ENCODE data around the gene DAPK2.

DAPK2 gene

GRCh38 chr15:63877713-63878271 lies 168.5 kb downstream of the DAPK2 start:
- TF ChIP-seq TAF1 (IDR thresholded peaks at IDR 0.05; ENCODE audit: borderline replicate concordance, insufficient read depth, low read length), result no peak

GRCh38 chr15:63876085-63876662 lies 170.1 kb downstream of the DAPK2 start:
- TF ChIP-seq FOXP2 (optimal IDR thresholded peaks at IDR 0.05; ENCODE audit: borderline replicate concordance, extremely low read depth, extremely low read length, insufficient read depth) (no peak), TAF1 (IDR thresholded peaks at IDR 0.05; ENCODE audit: borderline replicate concordance, insufficient read depth, low read length) (no peak), POLR2AphosphoS5 (IDR thresholded peaks at IDR 0.05; ENCODE audit: low read depth, low read length) (no peak), REST (IDR thresholded peaks at IDR 0.05; ENCODE audit: insufficient read depth in 1 of 2, low read depth in 2 of 2, low read length in 2 of 2) (no peak), SIN3A (IDR thresholded peaks at IDR 0.05; ENCODE audit: borderline replicate concordance, insufficient read depth, low read length) (no peak)

GRCh38 chr15:63874616-63875015 lies 171.7 kb downstream of the DAPK2 start:
- TF ChIP-seq FOXP2 (optimal IDR thresholded peaks at IDR 0.05; ENCODE audit: borderline replicate concordance, extremely low read depth, extremely low read length, insufficient read depth) (no peak), POLR2AphosphoS5 (IDR thresholded peaks at IDR 0.05; ENCODE audit: low read depth, low read length) (no peak), REST (IDR thresholded peaks at IDR 0.05; ENCODE audit: insufficient read depth in 1 of 2, low read depth in 2 of 2, low read length in 2 of 2) (no peak), SIN3A (IDR thresholded peaks at IDR 0.05; ENCODE audit: borderline replicate concordance, insufficient read depth, low read length) (no peak), TAF1 (IDR thresholded peaks at IDR 0.05; ENCODE audit: borderline replicate concordance, insufficient read depth, low read length) (no peak)

GRCh38 chr15:63872759-63873510 lies 173.3 kb downstream of the DAPK2 start:
- TF ChIP-seq FOXP2 (optimal IDR thresholded peaks at IDR 0.05; ENCODE audit: borderline replicate concordance, extremely low read depth, extremely low read length, insufficient read depth) (no peak), POLR2AphosphoS5 (IDR thresholded peaks at IDR 0.05; ENCODE audit: low read depth, low read length) (no peak), REST (IDR thresholded peaks at IDR 0.05; ENCODE audit: insufficient read depth in 1 of 2, low read depth in 2 of 2, low read length in 2 of 2) (no peak), TAF1 (IDR thresholded peaks at IDR 0.05; ENCODE audit: borderline replicate concordance, insufficient read depth, low read length) (no peak), SIN3A (IDR thresholded peaks at IDR 0.05; ENCODE audit: borderline replicate concordance, insufficient read depth, low read length) (no peak)

GRCh38 chr15:63870487-63871209 lies 175.6 kb downstream of the DAPK2 start:
- TF ChIP-seq SIN3A (IDR thresholded peaks at IDR 0.05; ENCODE audit: borderline replicate concordance, insufficient read depth, low read length) (peak; percentile 97; the same call in 1 of the 2 replicates), POLR2AphosphoS5 (IDR thresholded peaks at IDR 0.05; ENCODE audit: low read depth, low read length) (no peak), FOXP2 (optimal IDR thresholded peaks at IDR 0.05; ENCODE audit: borderline replicate concordance, extremely low read depth, extremely low read length, insufficient read depth) (no peak), TAF1 (IDR thresholded peaks at IDR 0.05; ENCODE audit: borderline replicate concordance, insufficient read depth, low read length) (no peak), REST (IDR thresholded peaks at IDR 0.05; ENCODE audit: insufficient read depth in 1 of 2, low read depth in 2 of 2, low read length in 2 of 2) (peak; percentile 97 to 98)

All from PFSK-1 (cell line).